ENCODE measurements around the gene METTL1.

DNA sequence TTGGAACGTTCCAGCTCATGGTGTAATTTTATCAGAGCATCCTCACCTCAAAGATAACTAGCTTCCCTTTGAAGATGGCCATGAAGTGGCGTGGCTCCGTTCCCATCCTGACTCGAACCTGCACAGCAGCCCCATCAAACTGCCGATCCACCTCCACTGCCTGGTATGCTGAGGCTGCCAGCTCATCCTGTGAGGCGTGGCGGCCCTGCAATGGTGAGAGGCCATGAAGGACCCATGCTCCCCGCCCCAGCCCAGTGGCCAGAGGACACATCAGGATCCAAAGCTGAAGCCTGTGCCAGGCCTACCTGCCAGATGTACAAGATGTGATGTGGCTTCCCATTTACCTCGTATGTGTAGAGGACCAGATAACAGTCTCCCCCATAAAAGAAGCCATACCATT, 35.4 kb upstream of the METTL1 start:
- TF ChIP-seq CTCF (IDR thresholded peaks at IDR 0.05) (no peak), POLR2A (IDR thresholded peaks at IDR 0.05) (no peak)

Data from tibial nerve (tissue), 3 donors.